WI38 (cell line): ENCODE measurements around the gene AMBRA1.
A peak's percentile ranks its signal among the peaks of the same experiment; 100 is the strongest.

Experiments
- H3K4me3 ChIP-seq: 2 replicates; pipeline ENCODE4 v1.5.1; 2011; ENCODE audit warnings: low read depth, mild to moderate bottlenecking, control low read depth, low read length
- CTCF ChIP-seq: IDR thresholded peaks from 2 replicates; pipeline ENCODE4 v1.5.1; 2012; ENCODE audit warnings: low read depth, mild to moderate bottlenecking, control low read depth, low read length

The AMBRA1 gene

GRCh38 chr11:46404476-46405017, 189.3 kb downstream of the AMBRA1 start:
- H3K4me3 ChIP-seq, result no peak overlapping the region
- no peak for TF ChIP-seq CTCF

GRCh38 chr11:46402957-46403902, 190.6 kb downstream of the AMBRA1 start:
- no peak overlapping the region for H3K4me3 ChIP-seq
- no peak for TF ChIP-seq CTCF

GRCh38 chr11:46397526-46397925, 196.3 kb downstream of the AMBRA1 start:
- TF ChIP-seq CTCF, result no peak
- H3K4me3 ChIP-seq, result no peak overlapping the region

GRCh38 chr11:46393759-46394158, 200.1 kb downstream of the AMBRA1 start:
- TF ChIP-seq CTCF, result no peak
- H3K4me3 ChIP-seq, result no peak overlapping the region

- TF ChIP-seq CTCF, result no peak
- no peak overlapping the region for H3K4me3 ChIP-seq
Measured at GRCh38 chr11:46393231-46393616, 200.6 kb downstream of the AMBRA1 start.

- peak overlapping the region; percentile 56 for H3K4me3 ChIP-seq
- TF ChIP-seq CTCF, result no peak
Measured at GRCh38 chr11:46392421-46393230, 201.2 kb downstream of the AMBRA1 start.
